ENCODE results near the gene FHDC1. TPM values are rescaled to one million over a fixed set of nuclear protein-coding genes. Genes with fewer than 3 reads are reported as not detected.

FHDC1 gene
- total RNA-seq, 1 experiment from 2014 or later: 19.9 TPM

DNA sequence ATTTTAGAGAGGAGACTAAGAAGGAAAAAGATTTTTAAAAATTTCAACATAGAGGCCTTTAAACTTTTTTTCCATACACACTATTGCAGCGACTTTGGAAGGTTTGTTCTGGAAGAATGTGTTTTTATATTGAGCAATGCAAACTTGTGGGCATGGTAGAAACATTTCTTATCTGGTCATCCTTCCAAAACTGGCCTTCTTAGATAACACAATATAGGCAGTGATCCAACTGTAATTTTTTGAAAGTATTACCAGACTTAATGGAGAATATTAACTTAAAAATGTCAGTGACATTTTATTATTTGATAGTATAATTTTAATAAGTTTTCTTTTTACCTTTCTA lies 25.6 kb downstream of the FHDC1 start:
- Histone ChIP-seq H3K27me3 (ENCODE audit: insufficient read depth, low read length) (no peaks in the 10 kb centered on the region), H2BK15ac (ENCODE audit: low read depth, low read length) (no peak overlapping the region), H3K9me3 (ENCODE audit: control insufficient read depth, low read depth, low read length) (no peaks in the 10 kb centered on the region), H4K20me1 (ENCODE audit: control insufficient read depth, insufficient read depth, insufficient read length) (no peaks in the 10 kb centered on the region), H2AK5ac (ENCODE audit: insufficient read length, low read length) (no peak overlapping the region), H3K9ac (ENCODE audit: extremely low read depth, insufficient read length, low read length) (no peak overlapping the region), H3K4me2 (ENCODE audit: insufficient read depth, insufficient read length, low read length) (no peak overlapping the region), H4K91ac (ENCODE audit: insufficient read length, low read depth, low read length) (no peak overlapping the region), H3K23me2 (ENCODE audit: insufficient read length, low read depth, low read length, poor library complexity, severe bottlenecking) (no peaks in the 10 kb centered on the region), H2BK20ac (ENCODE audit: low read depth, low read length, poor library complexity, severe bottlenecking) (no peak overlapping the region), H3K14ac (ENCODE audit: insufficient read depth, low read length) (no peak overlapping the region), H3K23ac (ENCODE audit: insufficient read length, low read depth, low read length) (no peak overlapping the region), H2BK120ac (ENCODE audit: low read depth, low read length, poor library complexity, severe bottlenecking) (no peak overlapping the region), H4K5ac (ENCODE audit: insufficient read length, low read depth, low read length) (no peak overlapping the region), H3K79me1 (ENCODE audit: insufficient read depth, low read depth, low read length, poor library complexity, severe bottlenecking) (peaks cover 5% of the 10 kb centered on the region), H4K8ac (replicated peaks; ENCODE audit: insufficient read length, low read depth, low read length) (no peak overlapping the region), H3K79me2 (ENCODE audit: insufficient read depth, low read length) (no peaks in the 10 kb centered on the region), H3K4me1 (ENCODE audit: insufficient read depth, low read length) (no peaks in the 10 kb centered on the region; the same call in 1 of the 2 replicates), H3K56ac (ENCODE audit: insufficient read length, low read depth, low read length) (no peak overlapping the region), H2BK5ac (ENCODE audit: insufficient read length, low read length) (no peak overlapping the region), H3K18ac (ENCODE audit: insufficient read length, low read depth, low read length) (no peak overlapping the region), H3T11ph (ENCODE audit: low read length) (no peak overlapping the region), H2AFZ (ENCODE audit: low read length) (no peak overlapping the region), H3K4ac (ENCODE audit: low read depth, low read length) (no peak overlapping the region), H2BK12ac (ENCODE audit: insufficient read length, low read depth, low read length) (no peak overlapping the region), H3K27ac (ENCODE audit: insufficient read length, low read depth, low read length) (no peak overlapping the region)
- H3K27ac Mint-ChIP-seq: peak overlapping the region in 1 of 3 experiments; percentile 31; a peak in 2 of 7 replicates
- TF ChIP-seq, protein P1, sequence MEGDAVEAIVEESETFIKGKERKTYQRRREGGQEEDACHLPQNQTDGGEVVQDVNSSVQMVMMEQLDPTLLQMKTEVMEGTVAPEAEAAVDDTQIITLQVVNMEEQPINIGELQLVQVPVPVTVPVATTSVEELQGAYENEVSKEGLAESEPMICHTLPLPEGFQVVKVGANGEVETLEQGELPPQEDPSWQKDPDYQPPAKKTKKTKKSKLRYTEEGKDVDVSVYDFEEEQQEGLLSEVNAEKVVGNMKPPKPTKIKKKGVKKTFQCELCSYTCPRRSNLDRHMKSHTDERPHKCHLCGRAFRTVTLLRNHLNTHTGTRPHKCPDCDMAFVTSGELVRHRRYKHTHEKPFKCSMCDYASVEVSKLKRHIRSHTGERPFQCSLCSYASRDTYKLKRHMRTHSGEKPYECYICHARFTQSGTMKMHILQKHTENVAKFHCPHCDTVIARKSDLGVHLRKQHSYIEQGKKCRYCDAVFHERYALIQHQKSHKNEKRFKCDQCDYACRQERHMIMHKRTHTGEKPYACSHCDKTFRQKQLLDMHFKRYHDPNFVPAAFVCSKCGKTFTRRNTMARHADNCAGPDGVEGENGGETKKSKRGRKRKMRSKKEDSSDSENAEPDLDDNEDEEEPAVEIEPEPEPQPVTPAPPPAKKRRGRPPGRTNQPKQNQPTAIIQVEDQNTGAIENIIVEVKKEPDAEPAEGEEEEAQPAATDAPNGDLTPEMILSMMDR (conservative IDR thresholded peaks at IDR 0.05): no peak
- H3K4me3 Mint-ChIP-seq: no peak overlapping the region
- H3K4me1 Mint-ChIP-seq: peaks cover 13 to 17% of the 10 kb centered on the region in 2 experiments
- no peak for DNase-seq
- H3K27me3 Mint-ChIP-seq (ENCODE audit: low read depth): no peaks in the 10 kb centered on the region
- no CpG with 5 or more reads among the region's 1 CpG for WGBS (ENCODE audit: extremely low coverage, insufficient read length, low lambda C conversion rate)
- no peaks in the 10 kb centered on the region for H3K9me3 Mint-ChIP-seq
- H3K36me3 Mint-ChIP-seq (ENCODE audit: insufficient read depth in 1 of 3, low read depth in 3 of 3): peaks cover 22 to 65% (median 28%) of the 10 kb centered on the region in 3 experiments; a peak in 6 of 7 replicates

Data from H9 (cell line).